ENCODE results near the gene POU2F3. TPM values are rescaled to one million over a fixed set of nuclear protein-coding genes. Genes with fewer than 3 reads are reported as not detected.

Gene POU2F3
- total and polyA plus RNA-seq, 4 donors, result 2.6 to 3.9 (median 3.1) TPM

- no peaks in the 10 kb centered on the region for H3K4me1 ChIP-seq (ENCODE audit: control insufficient read depth in 5 of 5, insufficient read depth in 5 of 5, low read length in 5 of 5)
- H3K27me3 ChIP-seq (ENCODE audit: control insufficient read depth in 3 of 3, insufficient read depth in 3 of 3, low read length in 2 of 3), result peaks cover 0 to 18% (median 6%) of the 10 kb centered on the region in 3 donors
- 51 to 58% methylated on average over 3 of the region's 3 CpGs for WGBS, 2 donors
- TF ChIP-seq CTCF (IDR thresholded peaks at IDR 0.05; ENCODE audit: control extremely low read depth, extremely low read depth), result no peak
- H3K4me3 ChIP-seq, result no peak overlapping the region
- no peaks in the 10 kb centered on the region for H3K36me3 ChIP-seq (ENCODE audit: control insufficient read depth in 4 of 4, insufficient read depth in 4 of 4, low read length in 4 of 4)
- ATAC-seq (ENCODE audit: insufficient read depth, low FRiP score) (no peak), DNase-seq (no peak)
- no peak overlapping the region for H3K27ac ChIP-seq (ENCODE audit: low read depth in 1 of 2, low read length in 1 of 2)
- peaks cover 0 to 2% (median 0%) of the 10 kb centered on the region in 4 donors for H3K9me3 ChIP-seq (ENCODE audit: control insufficient read depth in 4 of 4, insufficient read depth in 3 of 4, low read length in 3 of 4)
- no peak overlapping the region for H3K9ac ChIP-seq (ENCODE audit: insufficient read depth in 1 of 2, low read length in 2 of 2)
These were observed 51.0 kb downstream of the POU2F3 start for GRCh38 chr11:120290956-120291355.

GRCh38 chr11:120293038-120293800 is 53.3 kb downstream of the POU2F3 start:
- H3K27ac ChIP-seq (ENCODE audit: low read depth in 1 of 2, low read length in 1 of 2), result no peak overlapping the region
- no peak overlapping the region for H3K4me3 ChIP-seq
- H3K4me1 ChIP-seq (ENCODE audit: control insufficient read depth in 5 of 5, insufficient read depth in 5 of 5, low read length in 5 of 5), result no peaks in the 10 kb centered on the region
- no peak for TF ChIP-seq CTCF (IDR thresholded peaks at IDR 0.05; ENCODE audit: control extremely low read depth, extremely low read depth)
- 44 to 67% methylated on average over 5 of the region's 5 CpGs for WGBS, 2 donors
- H3K9me3 ChIP-seq (ENCODE audit: control insufficient read depth in 4 of 4, insufficient read depth in 3 of 4, low read length in 3 of 4), result peaks cover 0 to 2% (median 0%) of the 10 kb centered on the region in 4 donors
- no peak overlapping the region for H3K9ac ChIP-seq (ENCODE audit: insufficient read depth in 1 of 2, low read length in 2 of 2)
- peaks cover 0 to 15% (median 6%) of the 10 kb centered on the region in 3 donors for H3K27me3 ChIP-seq (ENCODE audit: control insufficient read depth in 3 of 3, insufficient read depth in 3 of 3, low read length in 2 of 3)
- DNase-seq (no peak), ATAC-seq (ENCODE audit: insufficient read depth, low FRiP score) (no peak)
- H3K36me3 ChIP-seq (ENCODE audit: control insufficient read depth in 4 of 4, insufficient read depth in 4 of 4, low read length in 4 of 4), result no peaks in the 10 kb centered on the region

GRCh38 chr11:120294096-120294495 is 54.2 kb downstream of the POU2F3 start:
- no peak for TF ChIP-seq CTCF (IDR thresholded peaks at IDR 0.05; ENCODE audit: control extremely low read depth, extremely low read depth)
- Histone ChIP-seq H3K4me3 (no peak overlapping the region), H3K4me1 (ENCODE audit: control insufficient read depth in 5 of 5, insufficient read depth in 5 of 5, low read length in 5 of 5) (no peaks in the 10 kb centered on the region), H3K9ac (ENCODE audit: insufficient read depth in 1 of 2, low read length in 2 of 2) (no peak overlapping the region), H3K27me3 (ENCODE audit: control insufficient read depth in 3 of 3, insufficient read depth in 3 of 3, low read length in 2 of 3) (peaks cover 0 to 12% (median 6%) of the 10 kb centered on the region in 3 donors), H3K9me3 (ENCODE audit: control insufficient read depth in 4 of 4, insufficient read depth in 3 of 4, low read length in 3 of 4) (peaks cover 0 to 2% (median 0%) of the 10 kb centered on the region in 4 donors), H3K27ac (ENCODE audit: low read depth in 1 of 2, low read length in 1 of 2) (no peak overlapping the region), H3K36me3 (ENCODE audit: control insufficient read depth in 4 of 4, insufficient read depth in 4 of 4, low read length in 4 of 4) (no peaks in the 10 kb centered on the region)
- no peak for ATAC-seq (ENCODE audit: insufficient read depth, low FRiP score)
- WGBS, 2 donors, result 79 to 87% methylated on average over 5 of the region's 5 CpGs
- DNase-seq, result no peak

All from lung (tissue), 12 donors.